AG10803 (cell line): ENCODE measurements around the gene PLGRKT.

ENCODE experiments used
- DNase-seq: peaks from one replicate; pipeline ENCODE4 v3.0.0; 2010; ENCODE audit warnings: low read depth
- H3K4me3 ChIP-seq: 2 replicates; pipeline ENCODE4 v1.5.1; 2011; ENCODE audit warnings: mild to moderate bottlenecking, low read length, control low read depth
- CTCF ChIP-seq: conservative IDR thresholded peaks from 2 replicates; pipeline ENCODE4 v1.5.1; 2011; ENCODE audit warnings: mild to moderate bottlenecking, low read length, control low read depth, inconsistent platforms

PLGRKT gene

GRCh38 chr9:5437254-5438216 is at the start of gene PLGRKT:
TSS of gene PLGRKT (minus strand) at chr9:5437925. CDS start at chr9:5431977, 5,948 bp downstream.
- TF ChIP-seq CTCF, result peak; percentile 19; the same call in 1 of the 2 replicates
- H3K4me3 ChIP-seq, result peak within 1 kb of the TSS; percentile 80
- peak; percentile 92 for DNase-seq

- no peak overlapping the region for H3K4me3 ChIP-seq
- TF ChIP-seq CTCF, result no peak
- no peak for DNase-seq
Observed at GRCh38 chr9:5486988-5487387, 49.3 kb upstream of the PLGRKT start.

GRCh38 chr9:5485378-5486085 is 47.8 kb upstream of the PLGRKT start:
- no peak for DNase-seq
- no peak for TF ChIP-seq CTCF
- no peak overlapping the region for H3K4me3 ChIP-seq

- no peak for DNase-seq
- TF ChIP-seq CTCF, result no peak
- no peak overlapping the region for H3K4me3 ChIP-seq
Observed at GRCh38 chr9:5483306-5483705, 45.6 kb upstream of the PLGRKT start.

GRCh38 chr9:5482194-5482593 is 44.5 kb upstream of the PLGRKT start:
- TF ChIP-seq CTCF, result no peak
- DNase-seq, result no peak
- no peak overlapping the region for H3K4me3 ChIP-seq

- no peak for DNase-seq
- TF ChIP-seq CTCF, result peak; percentile 10; the same call in 1 of the 2 replicates
- no peak overlapping the region for H3K4me3 ChIP-seq
Observed at GRCh38 chr9:5481322-5482040, 43.8 kb upstream of the PLGRKT start.
